DND-41 (cell line): Measurements from ENCODE around the gene GRIK3.

ENCODE experiments used
- CTCF ChIP-seq: IDR thresholded peaks from 2 replicates; pipeline ENCODE4 v1.5.1; 2012; ENCODE audit warnings: borderline replicate concordance, low read length, moderate library complexity, mild to moderate bottlenecking; ENCODE audit not compliant: poor library complexity, severe bottlenecking; ENCODE audit errors: extremely low read depth
- EZH2 ChIP-seq: IDR thresholded peaks from 3 replicates; pipeline ENCODE4 v1.6.1; 2012; ENCODE audit warnings: borderline replicate concordance, low read depth, mild to moderate bottlenecking, moderate library complexity, low read length, inconsistent platforms; ENCODE audit not compliant: severe bottlenecking

GRCh38 chr1:36937371-36937770 lies 96.9 kb downstream of the GRIK3 start:
- no peak for TF ChIP-seq CTCF
- TF ChIP-seq EZH2, result no peak
